HG03025 (cell line): Measurements from ENCODE around the gene RTN4.

Experiments used
- ATAC-seq: cut with Tn5 transposase; IDR thresholded peaks from one replicate; pipeline ENCODE4 v1.9.1; 2021; ENCODE audit warnings: mild to moderate bottlenecking, moderate library complexity; ENCODE audit not compliant: unreplicated experiment, low FRiP score

The RTN4 gene

GRCh38 chr2:54957321-54957999 lies 92.8 kb downstream of the RTN4 start:
- ATAC-seq: no peak

GRCh38 chr2:54956111-54956627 lies 94.1 kb downstream of the RTN4 start:
- no peak for ATAC-seq

GRCh38 chr2:54955358-54956110 lies 94.7 kb downstream of the RTN4 start:
- no peak for ATAC-seq

- no peak for ATAC-seq
Observed at GRCh38 chr2:54954705-54955357, 95.4 kb downstream of the RTN4 start.

- no peak for ATAC-seq
Observed at GRCh38 chr2:54954158-54954557, 96.1 kb downstream of the RTN4 start.

GRCh38 chr2:54952978-54953456 lies 97.2 kb downstream of the RTN4 start:
- ATAC-seq: no peak

- no peak for ATAC-seq
Observed at GRCh38 chr2:54952425-54952824, 97.8 kb downstream of the RTN4 start.

GRCh38 chr2:54950811-54951210 lies 99.4 kb downstream of the RTN4 start:
- no peak for ATAC-seq

GRCh38 chr2:54949431-54949830 lies 100.8 kb downstream of the RTN4 start:
- ATAC-seq: no peak

GRCh38 chr2:54948120-54948519 lies 102.1 kb downstream of the RTN4 start:
- ATAC-seq: no peak

GRCh38 chr2:54947646-54948045 lies 102.6 kb downstream of the RTN4 start:
- no peak for ATAC-seq

- no peak for ATAC-seq
Observed at GRCh38 chr2:54947136-54947535, 103.1 kb downstream of the RTN4 start.

- ATAC-seq: no peak
Observed at GRCh38 chr2:54946220-54946805, 103.9 kb downstream of the RTN4 start.

GRCh38 chr2:54945391-54946219 lies 104.6 kb downstream of the RTN4 start:
- ATAC-seq: peak; percentile 64

GRCh38 chr2:54944724-54945326 lies 105.4 kb downstream of the RTN4 start:
- no peak for ATAC-seq

- no peak for ATAC-seq
Observed at GRCh38 chr2:54942373-54942772, 107.9 kb downstream of the RTN4 start.

GRCh38 chr2:54941248-54941984 lies 108.8 kb downstream of the RTN4 start:
- ATAC-seq: no peak

GRCh38 chr2:54940723-54941122 lies 109.5 kb downstream of the RTN4 start:
- no peak for ATAC-seq
